H1 (cell line): ENCODE data around the gene PFN4. TPM values are rescaled to one million over a fixed set of nuclear protein-coding genes. Genes with fewer than 3 reads are reported as not detected.

Experiments
- CTCF ChIA-PET: fragments of 300-600 bp; sonication (Branson Sonifier 250); formaldehyde crosslinking; loops from one replicate; lab custom pipeline; 2021; ENCODE audit not compliant: partially characterized antibody; lab: Charles Lee
- POLR2A ChIA-PET: fragments of 300-600 bp; sonication (Branson Sonifier 250); formaldehyde crosslinking; loops from one replicate; lab custom pipeline; 2021; ENCODE audit warnings: inconsistent platforms; ENCODE audit not compliant: partially characterized antibody; lab: Charles Lee
- DNase-seq, 2 experiments: peaks; one replicate each; pipeline versions ENCODE4 v3.0.0 to v3.0.0-alpha.2; 2010 to 2022; ENCODE audit warnings: low spot score in 2 of 2, low read depth in 1 of 2, mixed read lengths in 1 of 2
- FAIRE-seq: peaks from 2 replicates; lab custom pipeline; 2011; peaks lifted over from hg19 to GRCh38; lab: Jason Lieb, UNC
- H2AFZ ChIP-seq: 2 replicates; pipeline ENCODE4 v1.8.1; 2012; ENCODE audit warnings: low read length, inconsistent platforms
- H2AK5ac ChIP-seq: 2 replicates; pipeline ENCODE4 v1.6.1; 2013; ENCODE audit warnings: low read depth, low read length
- H2BK120ac ChIP-seq: replicated peaks from 2 replicates; pipeline ENCODE3; 2013; ENCODE audit warnings: low read depth, low read length, inconsistent platforms
- H2BK12ac ChIP-seq: 2 replicates; pipeline ENCODE4 v1.6.1; 2013; ENCODE audit warnings: low read depth, low read length
- H2BK15ac ChIP-seq: 2 replicates; pipeline ENCODE4 v1.6.1; 2013; ENCODE audit warnings: low read length
- H2BK20ac ChIP-seq: 2 replicates; pipeline ENCODE4 v1.6.1; 2013; ENCODE audit warnings: low read length
- H2BK5ac ChIP-seq: 2 replicates; pipeline ENCODE4 v1.6.1; 2013; ENCODE audit warnings: low read depth, low read length
- H3K14ac ChIP-seq: 2 replicates; pipeline ENCODE4 v1.6.1; 2013; ENCODE audit warnings: inconsistent platforms; ENCODE audit not compliant: insufficient read length
- H3K18ac ChIP-seq: 2 replicates; pipeline ENCODE4 v1.6.1; 2013; ENCODE audit warnings: low read length; ENCODE audit errors: extremely low read depth
- H3K23ac ChIP-seq: 2 replicates; pipeline ENCODE4 v1.6.1; 2013; ENCODE audit warnings: inconsistent platforms; ENCODE audit not compliant: insufficient read length
- H3K23me2 ChIP-seq: 2 replicates; pipeline ENCODE4 v1.6.1; 2013; ENCODE audit warnings: low read depth, low read length
- H3K27ac ChIP-seq: 2 replicates; pipeline ENCODE4 v1.6.1; 2011; ENCODE audit warnings: low read depth, low read length, inconsistent platforms
- H3K27me3 ChIP-seq, 4 experiments: replicated peaks in 1 of 4; 1 replicate in 1 of 4; 2 replicates in 3 of 4; pipeline versions ENCODE4 v1.6.1 to v1.8.1; 2011 to 2013; ENCODE audit warnings: low read length in 3 of 4, mild to moderate bottlenecking in 3 of 4, inconsistent platforms in 2 of 4, mixed read lengths in 2 of 4, moderate library complexity in 1 of 4; ENCODE audit not compliant: control insufficient read depth in 3 of 4, insufficient read depth in 3 of 4; ENCODE audit errors: extremely low read depth in 1 of 4
- H3K36me3 ChIP-seq, 4 experiments: 2 replicates each; pipeline versions ENCODE4 v1.6.1 to v1.8.1; 2011 to 2013; ENCODE audit warnings: mild to moderate bottlenecking in 4 of 4, low read length in 3 of 4, moderate library complexity in 2 of 4, control low read depth in 1 of 4, inconsistent platforms in 1 of 4; ENCODE audit not compliant: insufficient read depth in 4 of 4, control insufficient read depth in 2 of 4
- H3K4ac ChIP-seq: replicated peaks from 2 replicates; pipeline ENCODE3; 2013; ENCODE audit warnings: low read length, low read depth, mixed read lengths, inconsistent platforms; ENCODE audit not compliant: insufficient read length
- H3K4me1 ChIP-seq, 4 experiments: replicated peaks in 1 of 4; 1 replicate in 1 of 4; 2 replicates in 3 of 4; pipeline versions ENCODE4 v1.6.1 to v1.8.1; 2011 to 2013; ENCODE audit warnings: low read length in 3 of 4, inconsistent platforms in 2 of 4, mixed read lengths in 1 of 4; ENCODE audit not compliant: insufficient read depth in 4 of 4, control insufficient read depth in 3 of 4
- H3K4me2 ChIP-seq, 2 experiments: 2 replicates each; pipeline versions ENCODE4 v1.6.1 to v1.8.1; 2011 to 2013; ENCODE audit warnings: low read depth in 2 of 2, low read length in 2 of 2, control low read depth in 1 of 2, inconsistent platforms in 1 of 2, mild to moderate bottlenecking in 1 of 2; ENCODE audit not compliant: insufficient read depth in 1 of 2
- H3K4me3 ChIP-seq, 4 experiments: fragments of 200-600, 300-600 bp in 1 of 4; sonication (generic), shearing (Covaris generic), sonication (Bioruptor Twin) in 1 of 4; 2 replicates each; pipeline versions ENCODE4 v1.5.1 to v1.8.1; 2011 to 2016; ENCODE audit warnings: low read length in 4 of 4, low read depth in 3 of 4, control low read depth in 2 of 4, inconsistent platforms in 2 of 4, mild to moderate bottlenecking in 2 of 4, mixed read lengths in 1 of 4, moderate library complexity in 1 of 4; ENCODE audit not compliant: insufficient read depth in 2 of 4; ENCODE audit errors: extremely low read depth in 1 of 4
- H3K56ac ChIP-seq: replicated peaks from 2 replicates; pipeline ENCODE3; 2013; ENCODE audit warnings: low read depth, mild to moderate bottlenecking, mixed read lengths, low read length, inconsistent platforms; ENCODE audit not compliant: insufficient read length
- H3K79me1 ChIP-seq: 2 replicates; pipeline ENCODE4 v1.6.1; 2013; ENCODE audit warnings: low read depth, low read length, control low read depth
- H3K79me2 ChIP-seq, 2 experiments: 2 replicates each; pipeline versions ENCODE4 v1.6.1 to v1.8.1; 2012 to 2013; ENCODE audit warnings: low read length in 2 of 2, mild to moderate bottlenecking in 2 of 2, inconsistent platforms in 1 of 2; ENCODE audit not compliant: insufficient read depth in 2 of 2, control insufficient read depth in 1 of 2
- H3K9ac ChIP-seq, 4 experiments: replicated peaks in 1 of 4; 1 replicate in 1 of 4; 2 replicates in 3 of 4; pipeline versions ENCODE4 v1.6.1 to v1.8.1; 2011 to 2013; ENCODE audit warnings: low read depth in 3 of 4, low read length in 3 of 4, control low read depth in 2 of 4, mild to moderate bottlenecking in 2 of 4, moderate library complexity in 2 of 4, inconsistent platforms in 1 of 4; ENCODE audit errors: extremely low read depth in 1 of 4
- H3K9me3 ChIP-seq, 2 experiments: 2 replicates each; pipeline versions ENCODE4 v1.6.1 to v1.8.1; 2012 to 2013; ENCODE audit warnings: mild to moderate bottlenecking in 2 of 2, moderate library complexity in 2 of 2, control low read depth in 1 of 2, inconsistent platforms in 1 of 2, low read depth in 1 of 2, low read length in 1 of 2, mixed read lengths in 1 of 2; ENCODE audit not compliant: insufficient read depth in 2 of 2
- H4K20me1 ChIP-seq, 2 experiments: replicated peaks in 1 of 2; 2 replicates each; pipeline versions ENCODE3 to v1.8.1; 2011 to 2013; ENCODE audit warnings: inconsistent platforms in 2 of 2, low read length in 2 of 2, mild to moderate bottlenecking in 1 of 2; ENCODE audit not compliant: insufficient read depth in 2 of 2, control insufficient read depth in 1 of 2
- H4K5ac ChIP-seq: 2 replicates; pipeline ENCODE4 v1.6.1; 2013; ENCODE audit warnings: low read length, low read depth, mixed read lengths, inconsistent platforms; ENCODE audit not compliant: insufficient read length
- H4K8ac ChIP-seq: 2 replicates; pipeline ENCODE4 v1.8.0; 2013; ENCODE audit warnings: mild to moderate bottlenecking, moderate library complexity, low read length, inconsistent platforms; ENCODE audit not compliant: insufficient read depth; ENCODE audit errors: extremely low read depth
- H4K91ac ChIP-seq: replicated peaks from 2 replicates; pipeline ENCODE3; 2013; ENCODE audit warnings: low read length, mixed read lengths, inconsistent platforms; ENCODE audit not compliant: insufficient read length
- SUZ12 ChIP-seq: fragments of 200-600 bp; sonication (generic); IDR thresholded peaks from 2 replicates; pipeline ENCODE4 v1.6.1; 2012; ENCODE audit warnings: mild to moderate bottlenecking, inconsistent platforms, low read length, moderate library complexity, mixed read lengths
- WGBS, 2 experiments: shearing (Covaris generic) in 1 of 2; methylation state at CpG; one replicate each; pipeline versions ENCODE4 v1.1.6 to v1.1.7; 2013 to 2015; ENCODE audit warnings: low lambda C conversion rate in 2 of 2, mixed read lengths in 2 of 2, inconsistent platforms in 1 of 2, low coverage in 1 of 2, missing lambda C conversion rate in 1 of 2; ENCODE audit not compliant: insufficient replicate concordance in 2 of 2, insufficient coverage in 1 of 2, insufficient read length in 1 of 2; ENCODE audit errors: extremely low coverage in 1 of 2, missing lambda C conversion rate in 1 of 2; 5-methylcytosine and 5-hydroxymethylcytosine counted together
- polyA plus RNA-seq, 7 experiments: library from polyadenylated mRNA; depleted of rRNA in 3 of 7; stranded (reverse) in 5 of 7; unstranded in 2 of 7; fragments of >200 nt in 5 of 7; fragments of 200-250 nt in 2 of 7; gene quantifications; 1 replicate in 5 of 7; 2 replicates in 1 of 7; 4 replicates in 1 of 7; pipeline versions ENCODE4 v1.2.1 to v1.2.3, GENCODE V29; 2011 to 2013; ENCODE audit warnings: missing spikeins in 2 of 7, mixed read lengths in 2 of 7
- total RNA-seq: library from RNA; stranded (reverse); fragmentation: NEBNext Ultra II Directional; extraction: Animal tissue kit (Norgen Biotek cat#: 25700); gene quantifications from 2 replicates; pipeline ENCODE4 v1.2.1, GENCODE V29; 2021

The PFN4 gene
- total and polyA plus RNA-seq, 2 of the 8 experiments (the other 6 are each of a cell fraction or from before 2014, with no cell fraction given), result not detected

DNA sequence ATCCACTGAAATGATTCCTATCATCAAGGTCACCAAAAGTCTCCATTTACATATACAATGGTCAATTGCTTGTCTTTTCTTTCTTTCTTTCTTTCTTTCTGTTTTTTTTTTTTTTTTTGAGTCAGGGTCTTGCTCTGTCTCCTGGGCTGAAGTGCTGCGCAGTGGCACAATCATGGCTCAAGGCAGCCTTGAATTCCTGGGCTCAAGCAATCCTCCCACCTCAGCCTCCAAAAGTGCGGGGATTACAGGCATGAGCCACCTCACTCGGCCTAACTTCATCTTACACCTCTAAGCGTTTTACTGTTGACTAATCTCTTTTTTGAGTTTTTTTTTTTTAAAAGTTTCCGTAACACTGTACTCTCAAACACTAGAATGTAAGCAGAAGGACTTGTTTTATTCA, 47.9 kb downstream of the PFN4 start:
- Histone ChIP-seq H3K9me3 (no peaks in the 10 kb centered on the region), H3K4me1 (peaks cover 0 to 7% (median 2%) of the 10 kb centered on the region in 4 experiments; a peak in 4 of 7 replicates), H4K20me1 (peaks cover 0 to 2% of the 10 kb centered on the region in 2 experiments), H2AFZ (no peak overlapping the region), H3K36me3 (peaks cover 0 to 33% (median 14%) of the 10 kb centered on the region in 4 experiments; a peak in 5 of 8 replicates), H2BK120ac (no peak overlapping the region), H4K8ac (no peak overlapping the region), H2AK5ac (no peak overlapping the region), H3K79me1 (no peaks in the 10 kb centered on the region; the same call in 1 of the 2 replicates), H3K27ac (no peak overlapping the region), H3K4me3 (peak overlapping the region; percentile 74 to 96 (median 94)), H3K23me2 (peaks cover 5% of the 10 kb centered on the region; the same call in 1 of the 2 replicates), H3K18ac (no peak overlapping the region), H4K5ac (no peak overlapping the region), H2BK12ac (no peak overlapping the region), H3K79me2 (peaks cover 0 to 27% of the 10 kb centered on the region in 2 experiments; a peak in 2 of 4 replicates), H4K91ac (no peak overlapping the region), H2BK15ac (no peak overlapping the region), H3K56ac (no peak overlapping the region), H3K9ac (peak overlapping the region in 2 of 4 experiments; percentile 16 to 91; a peak in 2 of 7 replicates), H3K27me3 (no peaks in the 10 kb centered on the region), H3K4ac (no peak overlapping the region), H3K23ac (no peak overlapping the region), H3K4me2 (peak overlapping the region; percentile 58 to 74), H3K14ac (no peak overlapping the region), H2BK20ac (no peak overlapping the region), H2BK5ac (no peak overlapping the region)
- no peak for DNase-seq
- no peak for FAIRE-seq
- TF ChIP-seq SUZ12, result no peak
- ChIA-PET CTCF (no interaction called here), POLR2A (interaction anchor here (0.7 to 2.7 kb wide), 4 partner anchors 9 to 48 kb away, joined by 3 to 31 read pairs (median 6); partner anchors contain the start of gene TP53I3)
- WGBS, 2 experiments, result 74% methylated on average over 5 of the region's 5 CpGs; no CpG with 5 or more reads in 1 of the 2 experiments
